Brain microvascular endothelial cell (primary cell): Measurements from ENCODE around the gene ZSWIM8.
"Not testable (repeated sequence)": the region's sequence is repeated elsewhere in the genome, so short reads cannot be mapped to it uniquely, and the experiment has no call there.

ENCODE experiments used
- DNase-seq: peaks from one replicate; pipeline ENCODE4 v3.0.0-alpha.2; 2020
- H3K27ac ChIP-seq: fragments of 250-450 bp; sonication (Bioruptor Pico); 2 replicates; pipeline ENCODE4 v1.5.1; 2020; ENCODE audit warnings: mild to moderate bottlenecking, moderate library complexity
- H3K27me3 ChIP-seq: fragments of 250-450 bp; sonication (Bioruptor Pico); replicated peaks from 2 replicates; pipeline ENCODE4 v1.5.1; 2020; ENCODE audit warnings: mild to moderate bottlenecking
- H3K36me3 ChIP-seq: fragments of 250-450 bp; sonication (Bioruptor Pico); replicated peaks from 2 replicates; pipeline ENCODE4 v1.5.1; 2020; ENCODE audit warnings: mild to moderate bottlenecking
- H3K4me3 ChIP-seq: 2 replicates; pipeline ENCODE4 v1.5.1; 2011; ENCODE audit warnings: low read depth, mild to moderate bottlenecking, control low read depth, low read length, moderate library complexity
- CTCF ChIP-seq: IDR thresholded peaks from 2 replicates; pipeline ENCODE4 v1.5.1; 2011; ENCODE audit warnings: low read depth, mild to moderate bottlenecking, moderate library complexity, low read length, control low read depth, inconsistent platforms; ENCODE audit errors: missing control alignments
- in situ Hi-C: cut with HindIII; loops from 2 replicates; pipeline ENCODE4 v1.10.0; 2017; ENCODE audit warnings: low sequenced_read_pairs, low pct_ligation_motif_present

The ZSWIM8 gene

DNA sequence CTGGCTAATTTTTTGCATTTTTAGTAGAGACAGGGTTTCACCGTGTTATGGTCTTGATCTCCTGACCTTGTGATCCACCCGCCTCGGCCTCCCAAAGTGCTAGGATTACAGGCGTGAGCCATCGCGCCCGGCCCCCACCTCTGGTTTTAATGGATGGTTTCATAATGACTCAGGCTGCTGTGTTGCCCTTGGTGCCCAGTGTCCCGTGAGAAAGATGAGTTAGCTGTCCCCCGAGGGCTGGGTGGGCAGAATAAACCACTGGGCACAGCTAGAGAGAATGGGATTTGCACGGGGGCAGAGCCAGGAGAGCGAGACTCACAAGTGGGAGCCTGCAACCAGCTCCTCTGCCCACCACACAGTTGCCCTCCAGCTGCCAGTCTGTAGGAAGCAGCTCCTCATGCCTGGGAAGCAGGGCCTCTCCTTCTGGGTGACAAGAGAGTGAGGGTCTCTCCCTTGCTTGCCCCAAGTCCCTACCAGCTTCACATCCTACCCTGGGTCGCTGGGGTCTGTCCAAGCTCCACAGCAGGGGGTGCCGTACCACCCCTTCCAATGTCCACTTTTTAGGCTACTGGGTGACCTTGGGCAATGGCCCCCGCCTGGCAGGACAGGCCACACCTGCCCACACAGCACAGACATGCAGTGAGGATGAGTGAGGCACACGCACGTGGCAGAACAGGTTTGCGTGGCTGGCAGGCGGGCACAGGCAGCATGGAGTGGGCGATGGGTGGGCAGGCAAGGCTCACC, 42.1 kb downstream of the ZSWIM8 start:
- Histone ChIP-seq H3K36me3 (no peaks in the 10 kb centered on the region), H3K27ac (no peak overlapping the region), H3K4me3 (no peak overlapping the region), H3K27me3 (no peaks in the 10 kb centered on the region)
- TF ChIP-seq CTCF: no peak
- DNase-seq: peak; percentile 46
- in situ Hi-C loops: no loop called here

- H3K27ac ChIP-seq: no peak overlapping the region
- no peak for DNase-seq
- H3K36me3 ChIP-seq: no peaks in the 10 kb centered on the region
- TF ChIP-seq CTCF: no peak
- in situ Hi-C loops: no loop called here
- no peak overlapping the region for H3K4me3 ChIP-seq
- no peaks in the 10 kb centered on the region for H3K27me3 ChIP-seq
Observed at GRCh38 chr10:73828161-73828560, 42.8 kb downstream of the ZSWIM8 start.

DNA sequence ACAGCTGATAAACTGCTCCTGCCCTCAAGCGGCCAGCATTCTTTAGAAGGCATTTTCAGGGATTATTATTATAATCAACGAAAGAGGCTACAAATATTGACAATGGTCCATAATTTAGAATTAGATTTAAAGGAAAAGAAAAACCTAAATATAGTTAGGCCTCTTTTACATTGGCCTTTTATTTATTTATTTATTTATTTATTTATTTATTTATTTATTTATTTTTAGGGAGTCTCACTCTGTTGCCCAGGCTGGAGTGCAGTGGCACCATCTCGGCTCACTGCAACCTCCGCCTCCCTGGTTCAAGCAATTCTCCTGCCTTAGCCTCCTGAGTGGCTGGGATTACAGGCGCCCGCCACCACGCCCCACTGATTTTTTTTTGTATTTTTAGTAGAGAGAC, 43.7 kb downstream of the ZSWIM8 start:
- H3K27me3 ChIP-seq, H3K27ac ChIP-seq, H3K4me3 ChIP-seq, DNase-seq, in situ Hi-C loops, H3K36me3 ChIP-seq: not testable (repeated sequence)

- Histone ChIP-seq H3K36me3 (peaks cover 2% of the 10 kb centered on the region), H3K27me3 (no peaks in the 10 kb centered on the region), H3K27ac (no peak overlapping the region), H3K4me3 (no peak overlapping the region)
- no peak for DNase-seq
- no peak for TF ChIP-seq CTCF
- in situ Hi-C loops: no loop called here
Observed at GRCh38 chr10:73836427-73836980, 51.1 kb downstream of the ZSWIM8 start.

GRCh38 chr10:73837072-73837471, 51.7 kb downstream of the ZSWIM8 start:
- in situ Hi-C loops: no loop called here
- Histone ChIP-seq H3K4me3 (no peak overlapping the region), H3K27ac (no peak overlapping the region), H3K27me3 (no peaks in the 10 kb centered on the region), H3K36me3 (peaks cover 8% of the 10 kb centered on the region)
- TF ChIP-seq CTCF: no peak
- peak; percentile 28 for DNase-seq

GRCh38 chr10:73838008-73838567, 52.7 kb downstream of the ZSWIM8 start:
- Histone ChIP-seq H3K36me3 (peaks cover 14% of the 10 kb centered on the region), H3K27me3 (no peaks in the 10 kb centered on the region), H3K27ac (no peak overlapping the region), H3K4me3 (no peak overlapping the region)
- DNase-seq: no peak
- no peak for TF ChIP-seq CTCF
- in situ Hi-C loops: no loop called here
